SKM-1 treated with dmso at 0.1 percent for 144 hours (cell line): Measurements from ENCODE around the gene FGFR3.

Source experiments
- DNase-seq: peaks from one replicate; lab custom pipeline; 2025; ENCODE audit not compliant: unreplicated experiment; lab: John Stamatoyannopoulos, UW

The FGFR3 gene

GRCh38 chr4:1787411-1788077 lies 5.5 kb upstream of the FGFR3 start:
- DNase-seq: no peak

- no peak for DNase-seq
Measured at GRCh38 chr4:1788254-1788973, 4.7 kb upstream of the FGFR3 start.

GRCh38 chr4:1789552-1789951 lies 3.5 kb upstream of the FGFR3 start:
- no peak for DNase-seq

- no peak for DNase-seq
Measured at GRCh38 chr4:1790005-1790404, 3.1 kb upstream of the FGFR3 start.

- no peak for DNase-seq
Measured at GRCh38 chr4:1792158-1792831, 798 bp upstream of the FGFR3 start.

- DNase-seq: no peak
Measured at GRCh38 chr4:1793496-1793840, 375 bp downstream of the FGFR3 start.

- no peak for DNase-seq
Measured at GRCh38 chr4:1793940-1794808, 1.1 kb downstream of the FGFR3 start.

- no peak for DNase-seq
Measured at GRCh38 chr4:1794809-1795298, 1.8 kb downstream of the FGFR3 start.

- no peak for DNase-seq
Measured at GRCh38 chr4:1795299-1796195, 2.5 kb downstream of the FGFR3 start.

GRCh38 chr4:1796486-1797204 lies 3.6 kb downstream of the FGFR3 start:
- DNase-seq: no peak

GRCh38 chr4:1797298-1797860 lies 4.3 kb downstream of the FGFR3 start:
- DNase-seq: no peak

- no peak for DNase-seq
Measured at GRCh38 chr4:1797861-1798579, 4.9 kb downstream of the FGFR3 start.

GRCh38 chr4:1798580-1799386 lies 5.7 kb downstream of the FGFR3 start:
- no peak for DNase-seq

- DNase-seq: no peak
Measured at GRCh38 chr4:1799387-1800375, 6.6 kb downstream of the FGFR3 start.

- no peak for DNase-seq
Measured at GRCh38 chr4:1800805-1801204, 7.7 kb downstream of the FGFR3 start.

- DNase-seq: no peak
Measured at GRCh38 chr4:1801286-1801958, 8.3 kb downstream of the FGFR3 start.
